HepG2 (cell line): ENCODE data around the gene IFT22. TPM values are rescaled to one million over a fixed set of nuclear protein-coding genes. Genes with fewer than 3 reads are reported as not detected.

Experiments
- FOXO1 ChIP-seq: sonication (generic); formaldehyde crosslinking; IDR thresholded peaks from 2 replicates; pipeline ENCODE4 v1.4.0; 2020; ENCODE audit warnings: missing genetic modification reagents
- FOXP4 ChIP-seq: sonication (generic); formaldehyde crosslinking; IDR thresholded peaks from 2 replicates; pipeline ENCODE4 v1.4.0; 2020; ENCODE audit warnings: missing genetic modification reagents
- HNRNPLL ChIP-seq: fragments of 200-400 bp; formaldehyde crosslinking; IDR thresholded peaks from 2 replicates; pipeline ENCODE4 v1.6.1; 2017; ENCODE audit warnings: mild to moderate bottlenecking, low read depth, low read length; ENCODE audit not compliant: poor library complexity, severe bottlenecking
- MAFK ChIP-seq, 2 experiments: IDR thresholded peaks in 1 of 2; conservative IDR thresholded peaks in 1 of 2; 2 replicates each; pipeline ENCODE4 v1.6.1; 2011; ENCODE audit warnings: improper control_type of control experiment in 2 of 2, low read length in 2 of 2
- MATR3 ChIP-seq: sonication (generic); formaldehyde crosslinking; IDR thresholded peaks from 2 replicates; pipeline ENCODE4 v1.4.0; 2020; ENCODE audit warnings: missing genetic modification reagents
- MTF2 ChIP-seq: sonication (generic); formaldehyde crosslinking; IDR thresholded peaks from 2 replicates; pipeline ENCODE4 v1.5.0; 2020; ENCODE audit warnings: missing genetic modification reagents, borderline replicate concordance
- NFIC ChIP-seq: IDR thresholded peaks from 2 replicates; pipeline ENCODE4 v1.6.1; 2012; ENCODE audit warnings: mild to moderate bottlenecking, low read length, inconsistent platforms
- PTBP1 ChIP-seq: fragments of 200-400 bp; formaldehyde crosslinking; IDR thresholded peaks from 2 replicates; pipeline ENCODE4 v1.6.1; 2018; ENCODE audit warnings: low read length, low read depth; ENCODE audit not compliant: poor library complexity, severe bottlenecking
- SALL1 ChIP-seq: sonication (generic); formaldehyde crosslinking; IDR thresholded peaks from 2 replicates; pipeline ENCODE4 v1.8.0; 2022; ENCODE audit warnings: mild to moderate bottlenecking, missing genetic modification reagents
- SNAI1 ChIP-seq: sonication (generic); formaldehyde crosslinking; IDR thresholded peaks from 2 replicates; pipeline ENCODE4 v1.5.0; 2020; ENCODE audit warnings: mild to moderate bottlenecking, missing genetic modification reagents, borderline replicate concordance
- ZBTB7B ChIP-seq: sonication (generic); formaldehyde crosslinking; IDR thresholded peaks from 2 replicates; pipeline ENCODE4 v1.4.0; 2020; ENCODE audit warnings: missing genetic modification reagents
- ZFP36L1 ChIP-seq: sonication (generic); formaldehyde crosslinking; IDR thresholded peaks from 2 replicates; pipeline ENCODE4 v1.8.0; 2022; ENCODE audit warnings: mild to moderate bottlenecking, missing genetic modification reagents, moderate library complexity
- ZNF143 ChIP-seq: sonication (generic); formaldehyde crosslinking; IDR thresholded peaks from 2 replicates; pipeline ENCODE4 v1.4.0; 2020; ENCODE audit warnings: missing genetic modification reagents
- ZNF335 ChIP-seq: sonication (generic); formaldehyde crosslinking; IDR thresholded peaks from 2 replicates; pipeline ENCODE4 v1.4.0; 2020; ENCODE audit warnings: missing genetic modification reagents
- ZNF33A ChIP-seq: sonication (generic); formaldehyde crosslinking; IDR thresholded peaks from 2 replicates; pipeline ENCODE4 v1.5.1; 2020; ENCODE audit warnings: missing genetic modification reagents, mild to moderate bottlenecking, moderate library complexity, borderline replicate concordance
- ZNF501 ChIP-seq: sonication (generic); formaldehyde crosslinking; IDR thresholded peaks from 2 replicates; pipeline ENCODE4 v1.5.1; 2020; ENCODE audit warnings: mild to moderate bottlenecking, moderate library complexity, missing genetic modification reagents
- ZNF646 ChIP-seq: sonication (generic); formaldehyde crosslinking; IDR thresholded peaks from 2 replicates; pipeline ENCODE4 v1.9.0; 2021; ENCODE audit warnings: mild to moderate bottlenecking, missing genetic modification reagents
- ZNF780A ChIP-seq: sonication (generic); formaldehyde crosslinking; IDR thresholded peaks from 2 replicates; pipeline ENCODE4 v1.8.0; 2022; ENCODE audit warnings: mild to moderate bottlenecking, missing genetic modification reagents, moderate library complexity
- polyA plus RNA-seq, 8 experiments: library from polyadenylated mRNA; depleted of rRNA in 3 of 8; stranded (reverse) in 7 of 8; unstranded in 1 of 8; fragments of >200 nt; fragmentation: Illumina TruSeq in 4 of 8; extraction: Trizol in 4 of 8; gene quantifications; 2 replicates each; pipeline versions ENCODE4 v1.2.1 to v1.2.3, GENCODE V29; 2011 to 2016; ENCODE audit warnings: low read depth in 4 of 8, missing spikeins in 1 of 8, mixed read lengths in 1 of 8; ENCODE audit not compliant: insufficient read depth in 1 of 8
- total RNA-seq, 5 experiments: library from RNA; depleted of rRNA; stranded (reverse); fragments of >200 nt; fragmentation: Illumina TruSeq; extraction: Trizol; gene quantifications; 2 replicates each; pipeline ENCODE4 v1.2.3, GENCODE V29; 2016; ENCODE audit warnings: low read depth in 1 of 5
- TF ChIP-seq, protein P1 (sequence below): sonication (generic); formaldehyde crosslinking; IDR thresholded peaks from 2 replicates; pipeline ENCODE4 v1.4.0; 2020; ENCODE audit warnings: missing genetic modification reagents

The IFT22 gene
- total and polyA plus RNA-seq, 2 of the 13 experiments (the other 11 are each of a cell fraction or from before 2014, with no cell fraction given), result 8.9 to 14.5 TPM

GRCh38 chr7:101362334-101363195 lies 41.0 kb upstream of the IFT22 start, which contains the start of gene COL26A1 (continued):
- TF ChIP-seq ZNF646 (CRISPR knock-in tag) (no peak), FOXP4 (CRISPR knock-in tag) (no peak), ZNF780A (CRISPR knock-in tag) (no peak), NFIC (no peak), ZNF335 (CRISPR knock-in tag) (no peak), ZNF501 (0 out of 2 replicates have a peak, but pooled peaks have one; percentile 32), ZFP36L1 (CRISPR knock-in tag) (no peak), MAFK (conservative IDR thresholded peaks at IDR 0.05 in 1 of 2, IDR thresholded peaks at IDR 0.05 in 1 of 2; ENCODE audit: low read length in 2 of 2) (no peak), ZNF143 (CRISPR knock-in tag) (no peak), MATR3 (no peak), PTBP1 (peak; percentile 29), MTF2 (CRISPR knock-in tag) (peak; percentile 47; the same call in 1 of the 2 replicates), HNRNPLL (peak; percentile 66), SNAI1 (CRISPR knock-in tag) (no peak), ZBTB7B (peak; percentile 60; the same call in 1 of the 2 replicates), FOXO1 (CRISPR knock-in tag) (peak; percentile 38; the same call in 1 of the 2 replicates), ZNF33A (no peak), SALL1 (CRISPR knock-in tag) (peak; percentile 28; the same call in 1 of the 2 replicates)
- TF ChIP-seq, protein P1, sequence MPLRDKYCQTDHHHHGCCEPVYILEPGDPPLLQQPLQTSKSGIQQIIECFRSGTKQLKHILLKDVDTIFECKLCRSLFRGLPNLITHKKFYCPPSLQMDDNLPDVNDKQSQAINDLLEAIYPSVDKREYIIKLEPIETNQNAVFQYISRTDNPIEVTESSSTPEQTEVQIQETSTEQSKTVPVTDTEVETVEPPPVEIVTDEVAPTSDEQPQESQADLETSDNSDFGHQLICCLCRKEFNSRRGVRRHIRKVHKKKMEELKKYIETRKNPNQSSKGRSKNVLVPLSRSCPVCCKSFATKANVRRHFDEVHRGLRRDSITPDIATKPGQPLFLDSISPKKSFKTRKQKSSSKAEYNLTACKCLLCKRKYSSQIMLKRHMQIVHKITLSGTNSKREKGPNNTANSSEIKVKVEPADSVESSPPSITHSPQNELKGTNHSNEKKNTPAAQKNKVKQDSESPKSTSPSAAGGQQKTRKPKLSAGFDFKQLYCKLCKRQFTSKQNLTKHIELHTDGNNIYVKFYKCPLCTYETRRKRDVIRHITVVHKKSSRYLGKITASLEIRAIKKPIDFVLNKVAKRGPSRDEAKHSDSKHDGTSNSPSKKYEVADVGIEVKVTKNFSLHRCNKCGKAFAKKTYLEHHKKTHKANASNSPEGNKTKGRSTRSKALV (CRISPR knock-in tag), result peak; percentile 81; the same call in 1 of the 2 replicates
